ENCODE results near the gene UTY.

DNA sequence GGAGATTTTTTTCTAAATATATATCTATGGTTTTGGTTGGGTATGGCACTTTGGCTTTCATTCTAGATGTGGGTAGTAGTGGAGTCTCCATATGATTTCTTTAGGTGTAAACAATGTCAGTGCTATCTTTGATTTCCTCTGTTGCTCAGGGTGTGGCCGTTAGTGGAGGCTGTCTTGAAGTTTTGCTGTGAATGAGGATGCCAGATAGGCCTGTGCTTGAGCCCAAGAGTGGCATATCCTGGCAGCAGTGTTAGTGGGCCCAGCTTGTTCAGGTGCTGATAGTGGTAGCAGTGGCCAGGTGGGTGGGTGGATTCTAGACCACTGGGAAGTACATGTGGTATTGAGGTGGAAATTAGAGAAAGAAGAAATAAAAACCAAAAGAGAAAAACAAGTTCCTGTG, 8.9 kb upstream of the UTY start:
- TF ChIP-seq, protein P1, sequence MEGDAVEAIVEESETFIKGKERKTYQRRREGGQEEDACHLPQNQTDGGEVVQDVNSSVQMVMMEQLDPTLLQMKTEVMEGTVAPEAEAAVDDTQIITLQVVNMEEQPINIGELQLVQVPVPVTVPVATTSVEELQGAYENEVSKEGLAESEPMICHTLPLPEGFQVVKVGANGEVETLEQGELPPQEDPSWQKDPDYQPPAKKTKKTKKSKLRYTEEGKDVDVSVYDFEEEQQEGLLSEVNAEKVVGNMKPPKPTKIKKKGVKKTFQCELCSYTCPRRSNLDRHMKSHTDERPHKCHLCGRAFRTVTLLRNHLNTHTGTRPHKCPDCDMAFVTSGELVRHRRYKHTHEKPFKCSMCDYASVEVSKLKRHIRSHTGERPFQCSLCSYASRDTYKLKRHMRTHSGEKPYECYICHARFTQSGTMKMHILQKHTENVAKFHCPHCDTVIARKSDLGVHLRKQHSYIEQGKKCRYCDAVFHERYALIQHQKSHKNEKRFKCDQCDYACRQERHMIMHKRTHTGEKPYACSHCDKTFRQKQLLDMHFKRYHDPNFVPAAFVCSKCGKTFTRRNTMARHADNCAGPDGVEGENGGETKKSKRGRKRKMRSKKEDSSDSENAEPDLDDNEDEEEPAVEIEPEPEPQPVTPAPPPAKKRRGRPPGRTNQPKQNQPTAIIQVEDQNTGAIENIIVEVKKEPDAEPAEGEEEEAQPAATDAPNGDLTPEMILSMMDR (IDR thresholded peaks at IDR 0.05; ENCODE audit: poor library complexity) = no peak
- no peak for TF ChIP-seq EZH2phosphoT487 (IDR thresholded peaks at IDR 0.05; ENCODE audit: low read depth, severe bottlenecking, unreplicated experiment)

All from hepatocyte (in vitro differentiated cells).